Hepatic stellate cell (primary cell): ENCODE data around the gene BUD31.

Source experiments
- DNase-seq: peaks from one replicate; pipeline ENCODE4 v3.0.0; 2011; ENCODE audit warnings: low spot score

BUD31 gene

DNA sequence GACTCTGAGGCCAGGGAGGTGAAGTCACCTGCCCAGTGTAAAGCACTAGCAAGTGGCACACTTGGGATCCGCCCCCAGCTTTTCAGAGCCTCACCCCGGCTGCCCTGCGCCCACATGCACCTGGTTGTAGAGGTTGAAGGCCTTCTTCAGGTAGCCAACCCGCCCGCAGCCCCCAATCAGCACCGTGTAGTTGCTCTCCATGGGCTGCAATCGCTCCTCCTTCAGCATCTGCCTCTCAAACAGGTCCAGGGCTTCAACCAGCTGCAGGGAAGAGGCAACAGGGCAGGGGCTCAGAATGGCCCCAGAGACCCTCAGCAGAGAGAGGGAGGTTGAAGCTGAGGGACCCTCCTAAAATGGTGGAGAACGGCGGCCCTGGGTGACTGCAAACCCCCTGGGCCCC, 24.4 kb downstream of the BUD31 start:
- DNase-seq, result no peak

- no peak for DNase-seq
Observed at GRCh38 chr7:99437946-99438572, 29.3 kb downstream of the BUD31 start.

GRCh38 chr7:99438573-99439480, 30.1 kb downstream of the BUD31 start, which contains the start of the genes CPSF4 and PTCD1:
Gene CPSF4 (plus strand): TSS chr7:99438943. CDS start chr7:99439083, 140 bp downstream.
Gene PTCD1 (minus strand): TSS chr7:99438798. CDS start chr7:99435242, 3,556 bp downstream.
- peak; percentile 100 for DNase-seq

GRCh38 chr7:99440195-99440594, 31.4 kb downstream of the BUD31 start:
- DNase-seq, result no peak

DNA sequence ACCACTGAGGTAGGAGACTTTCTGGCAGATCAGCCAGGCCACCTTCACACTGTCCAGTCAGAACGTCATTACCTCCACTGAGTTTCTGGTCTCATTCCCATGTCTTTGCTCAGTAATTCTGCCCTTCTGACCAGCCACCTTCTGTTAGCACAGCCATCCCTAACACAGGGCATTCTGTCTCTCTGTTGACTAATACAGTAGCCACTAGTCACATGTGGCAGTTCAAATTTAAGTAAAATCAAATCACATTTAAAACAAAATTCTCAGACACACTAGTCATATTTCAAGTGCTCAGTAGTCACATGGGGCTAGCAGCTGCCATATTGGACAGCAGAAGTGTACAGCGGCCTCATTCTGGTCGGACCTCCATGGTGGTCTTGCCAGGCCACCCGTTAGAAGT, 37.3 kb downstream of the BUD31 start:
- no peak for DNase-seq

DNA sequence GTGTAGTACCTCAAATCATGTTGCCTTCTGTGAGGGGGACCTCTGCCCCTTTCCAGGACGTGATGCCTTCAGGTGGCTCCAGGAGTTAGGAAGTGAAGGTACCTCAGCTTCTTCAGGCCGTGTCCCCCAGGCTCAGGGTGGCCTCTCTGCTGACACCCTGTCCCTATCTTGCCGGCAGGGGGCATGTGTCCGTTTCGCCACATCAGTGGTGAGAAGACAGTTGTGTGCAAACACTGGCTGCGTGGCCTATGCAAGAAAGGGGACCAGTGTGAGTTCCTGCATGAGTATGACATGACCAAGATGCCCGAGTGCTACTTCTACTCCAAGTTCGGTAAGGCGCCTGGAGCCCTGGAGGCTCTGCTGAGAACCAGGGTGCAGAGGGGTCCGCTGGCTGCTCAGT, 39.2 kb downstream of the BUD31 start:
- peak; percentile 38 for DNase-seq

DNA sequence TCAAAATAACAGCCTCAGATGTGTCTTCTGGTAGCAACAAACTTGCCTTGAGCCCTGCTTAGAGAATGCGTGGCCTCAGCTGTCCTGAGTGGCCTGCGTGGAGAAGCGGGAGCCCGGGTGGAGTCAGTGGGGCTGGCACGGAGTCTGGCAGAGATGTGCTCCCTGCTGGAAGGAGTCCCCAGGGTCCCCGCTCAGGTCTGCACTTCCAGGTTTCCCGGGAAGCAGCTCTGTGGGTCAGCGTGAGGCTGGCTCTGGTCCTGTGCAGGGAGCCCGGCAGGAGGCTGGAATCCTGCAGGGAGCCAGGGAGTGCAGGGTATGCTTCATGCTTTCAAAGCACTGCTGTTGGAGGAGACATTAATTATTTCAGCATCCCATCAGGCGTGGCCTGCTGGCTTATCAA, 40.1 kb downstream of the BUD31 start:
- no peak for DNase-seq

DNA sequence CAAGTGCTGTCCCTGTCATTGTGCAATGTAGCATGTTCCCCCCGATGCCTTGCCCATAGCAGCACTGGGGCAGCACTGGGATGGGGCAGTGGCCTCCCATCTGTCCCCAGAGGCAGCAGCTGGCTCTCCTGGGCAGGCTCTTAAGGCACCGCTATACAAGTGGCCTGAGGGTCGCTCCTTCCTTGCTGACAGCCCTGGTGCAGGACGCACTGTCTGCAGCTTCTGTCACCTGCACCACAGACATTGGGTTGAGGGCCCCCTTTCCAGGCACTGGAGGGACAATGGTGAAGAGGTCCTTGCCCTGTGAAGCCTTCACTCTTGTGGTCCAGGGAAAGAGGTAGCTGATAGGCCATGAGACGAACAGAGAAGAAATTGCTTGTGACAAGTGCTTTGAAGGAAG, 40.6 kb downstream of the BUD31 start:
- no peak for DNase-seq

DNA sequence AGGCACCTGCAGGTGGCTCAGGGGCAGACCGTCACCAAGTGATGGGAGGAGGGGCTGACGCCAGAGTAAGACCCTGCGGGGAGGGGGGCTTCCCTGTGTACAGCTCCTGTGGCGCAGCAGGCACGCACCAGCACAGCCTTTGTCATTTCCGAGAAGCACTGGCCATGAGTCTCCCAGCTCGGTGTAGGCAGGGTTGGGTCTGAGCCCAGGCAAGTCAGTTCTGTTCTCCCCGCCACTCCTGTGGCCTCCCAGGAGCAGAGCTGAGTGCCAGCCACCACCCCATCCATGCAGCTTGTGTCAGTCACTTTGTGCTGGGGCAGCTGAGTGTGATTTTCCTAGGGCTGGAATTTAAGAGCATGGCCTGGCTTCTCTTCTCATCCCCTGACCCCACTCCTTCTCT, 43.2 kb downstream of the BUD31 start:
- no peak for DNase-seq

DNA sequence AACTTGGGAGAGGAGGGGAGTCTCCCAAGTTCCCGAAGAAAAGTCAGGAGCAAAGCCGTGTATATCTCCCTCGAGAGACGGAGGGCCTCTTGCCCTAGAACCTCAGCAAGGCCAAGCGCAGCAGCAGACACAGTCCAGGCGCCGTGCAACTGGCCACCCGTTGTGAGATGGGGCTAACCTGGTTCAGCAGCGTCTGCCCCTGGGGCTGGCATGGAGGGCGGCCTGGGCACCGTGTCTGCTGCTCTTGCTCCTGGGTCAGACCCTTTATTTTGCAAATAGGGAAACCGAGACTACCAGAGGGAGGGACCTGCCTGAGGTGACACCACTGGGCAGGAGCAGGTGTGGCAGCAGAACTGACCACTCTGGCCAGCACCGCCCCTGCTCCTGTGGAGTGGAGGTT, 43.8 kb downstream of the BUD31 start:
- no peak for DNase-seq

- no peak for DNase-seq
Observed at GRCh38 chr7:99453105-99453504, 44.3 kb downstream of the BUD31 start.

DNA sequence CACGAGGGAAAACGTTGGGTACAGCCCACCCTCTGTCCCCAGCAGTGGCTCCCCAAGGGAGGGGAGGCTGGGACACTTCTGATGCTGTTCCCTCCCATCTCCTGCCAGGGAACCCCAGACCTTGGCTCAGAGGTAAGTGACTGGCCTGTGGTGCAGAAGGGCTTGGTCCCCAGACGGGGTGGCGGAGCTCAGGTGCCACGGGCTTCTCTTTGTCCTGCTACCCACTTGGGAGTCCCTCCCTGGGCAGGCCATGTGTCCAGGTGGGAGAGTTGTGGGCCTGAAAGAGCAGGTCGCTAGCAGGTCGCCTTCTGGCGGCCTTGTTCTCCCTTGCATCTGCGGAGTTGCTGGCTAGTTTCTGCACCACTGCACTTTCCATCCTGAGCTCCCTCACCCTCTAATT, 47.1 kb downstream of the BUD31 start:
- no peak for DNase-seq

DNA sequence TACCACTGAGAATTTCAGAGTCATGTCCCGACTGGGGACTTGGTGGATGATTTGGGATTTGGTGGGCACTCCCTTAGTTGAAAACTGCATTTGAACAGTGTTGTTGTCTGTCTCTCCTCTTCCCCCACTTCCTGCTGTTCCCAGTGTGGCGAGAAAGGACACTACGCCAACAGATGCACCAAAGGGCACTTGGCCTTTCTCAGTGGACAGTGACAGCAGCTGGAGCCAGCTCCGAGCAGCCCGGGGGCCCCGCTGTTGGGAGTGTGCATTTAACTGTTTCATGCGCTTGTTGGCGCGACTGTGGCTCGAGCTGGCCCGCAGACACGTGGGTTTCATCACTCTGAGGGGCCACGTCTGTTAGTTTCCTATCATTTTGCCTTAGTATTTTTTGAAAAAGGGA, 47.5 kb downstream of the BUD31 start:
- no peak for DNase-seq

GRCh38 chr7:99457050-99457649, 48.4 kb downstream of the BUD31 start:
- no peak for DNase-seq

DNA sequence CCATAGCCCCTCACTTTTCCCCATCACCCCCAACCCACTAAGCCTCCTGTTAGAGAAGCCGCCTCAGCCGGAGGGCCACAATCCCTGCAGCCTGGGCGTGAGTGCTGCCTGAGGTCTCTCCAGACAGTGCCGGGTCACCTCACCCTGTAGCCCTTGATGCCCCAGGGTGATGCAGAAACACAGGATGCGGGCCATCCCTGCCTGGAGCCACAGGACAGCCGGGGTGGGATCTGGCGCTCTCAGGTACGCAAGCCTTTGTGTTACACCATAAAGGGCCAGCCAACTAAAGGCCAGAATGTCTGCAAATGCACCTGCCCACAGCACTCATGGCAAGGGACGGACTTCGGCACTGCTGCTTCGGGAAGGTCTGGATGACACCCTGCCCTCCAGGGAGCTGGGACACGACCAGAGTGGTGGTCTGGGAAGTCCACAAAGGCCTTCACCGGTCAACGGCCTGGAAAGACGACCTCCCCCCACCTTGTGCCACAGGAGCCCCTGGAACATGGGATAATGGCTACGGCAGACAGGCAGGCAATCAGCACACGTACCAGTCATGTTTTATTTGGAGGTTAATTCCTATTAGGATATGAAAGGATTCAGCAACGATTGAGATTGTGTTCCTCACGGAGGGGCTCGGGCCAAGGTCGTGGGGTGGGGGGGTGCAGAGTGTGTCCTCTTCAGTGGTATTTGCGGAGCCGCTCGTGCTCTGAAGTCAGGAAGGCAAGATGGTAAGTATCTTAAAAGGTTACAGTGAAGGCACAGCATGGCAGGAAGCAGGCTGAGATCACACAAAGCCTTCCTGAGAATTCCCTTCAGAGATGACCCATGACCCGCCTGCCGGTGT, 49.1 kb downstream of the BUD31 start:
- no peak for DNase-seq

GRCh38 chr7:99459087-99459486, 50.3 kb downstream of the BUD31 start:
- DNase-seq, result no peak

- DNase-seq, result no peak
Observed at GRCh38 chr7:99460651-99461050, 51.9 kb downstream of the BUD31 start.

- DNase-seq, result no peak
Observed at GRCh38 chr7:99461221-99461620, 52.5 kb downstream of the BUD31 start.

DNA sequence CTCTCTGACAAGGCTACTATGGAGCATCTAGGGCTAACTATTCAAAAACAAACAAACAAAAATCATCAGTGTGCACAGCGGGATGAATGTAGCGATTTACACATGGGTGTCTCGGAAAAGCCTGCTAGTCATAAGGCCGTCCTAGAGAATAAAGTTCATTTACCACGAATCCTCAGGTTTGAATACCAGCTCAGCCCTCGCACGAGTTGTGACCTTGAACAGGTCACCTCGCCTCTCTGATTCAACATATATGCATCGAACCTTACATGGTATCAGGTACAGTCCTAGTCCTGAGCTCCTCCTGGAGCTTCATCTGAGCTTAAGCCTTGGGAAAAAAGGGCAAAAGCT, 56.6 kb downstream of the BUD31 start:
- no peak for DNase-seq

DNA sequence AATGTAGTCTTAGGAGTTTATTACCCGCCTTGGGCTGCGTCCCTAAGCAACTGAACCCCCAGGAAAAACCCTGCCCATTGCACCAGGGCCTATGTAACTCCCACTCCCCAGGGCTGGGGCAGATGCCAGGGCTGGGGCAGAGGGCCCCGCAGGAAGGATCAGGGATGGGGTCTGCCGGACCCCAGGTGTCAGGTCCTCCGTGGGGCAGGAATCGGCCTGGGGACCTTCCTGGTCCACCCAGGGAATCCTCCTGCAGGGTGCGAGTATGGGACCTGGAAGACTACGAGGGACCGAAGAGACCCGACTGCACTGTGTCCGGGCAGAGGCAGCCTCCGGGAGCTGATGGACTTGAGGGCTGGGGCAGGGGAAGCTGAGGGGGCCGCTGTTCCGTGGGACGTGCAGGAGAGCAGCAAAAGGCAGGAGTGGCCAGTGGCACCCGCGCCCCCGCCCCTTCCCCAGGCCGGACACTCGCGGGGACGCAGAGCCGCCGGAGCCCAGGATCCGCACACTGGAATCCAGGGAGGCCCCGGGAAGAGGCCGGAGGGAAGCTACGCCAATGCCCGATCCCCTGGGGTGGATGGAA, 59.7 kb downstream of the BUD31 start:
- DNase-seq, result no peak
